HFF-Myc (cell line): Measurements from ENCODE around the gene TSPAN18.

Experiments used
- DNase-seq: peaks from one replicate; pipeline ENCODE4 v3.0.0-alpha.2; 2011; ENCODE audit warnings: low read depth; ENCODE audit errors: extremely low read depth
- H3K4me3 ChIP-seq: replicated peaks from 2 replicates; pipeline ENCODE4 v1.5.1; 2011; ENCODE audit warnings: low read depth, mild to moderate bottlenecking, control low read depth, low read length
- CTCF ChIP-seq: IDR thresholded peaks from 2 replicates; pipeline ENCODE4 v1.5.1; 2012; ENCODE audit warnings: mild to moderate bottlenecking, low read depth, low read length, control low read depth; ENCODE audit errors: missing control alignments

Gene TSPAN18

GRCh38 chr11:44779736-44780520 lies 53.2 kb downstream of the TSPAN18 start:
- H3K4me3 ChIP-seq: no peak overlapping the region
- no peak for DNase-seq
- TF ChIP-seq CTCF: no peak

GRCh38 chr11:44780940-44781631 lies 54.3 kb downstream of the TSPAN18 start:
- H3K4me3 ChIP-seq: no peak overlapping the region
- TF ChIP-seq CTCF: no peak
- DNase-seq: no peak

GRCh38 chr11:44781655-44782054 lies 54.9 kb downstream of the TSPAN18 start:
- no peak overlapping the region for H3K4me3 ChIP-seq
- DNase-seq: no peak
- TF ChIP-seq CTCF: no peak

- TF ChIP-seq CTCF: no peak
- no peak overlapping the region for H3K4me3 ChIP-seq
- no peak for DNase-seq
These were observed 55.7 kb downstream of the TSPAN18 start for GRCh38 chr11:44782478-44782877.

GRCh38 chr11:44784436-44784760 lies 57.6 kb downstream of the TSPAN18 start:
- no peak for TF ChIP-seq CTCF

GRCh38 chr11:44784851-44785250 lies 58.1 kb downstream of the TSPAN18 start:
- H3K4me3 ChIP-seq: no peak overlapping the region
- TF ChIP-seq CTCF: no peak
- no peak for DNase-seq

More at GRCh38 chr11:44784436-44784760, 57.6 kb downstream of the TSPAN18 start:
- no peak overlapping the region for H3K4me3 ChIP-seq
- no peak for DNase-seq
